Epithelial cell of proximal tubule (primary cell): ENCODE measurements around the gene MEF2C. TPM values are rescaled to one million over a fixed set of nuclear protein-coding genes. Genes with fewer than 3 reads are reported as not detected.
"Not testable (repeated sequence)": the region's sequence is repeated elsewhere in the genome, so short reads cannot be mapped to it uniquely, and the experiment has no call there.

Experiments used
- DNase-seq: peaks from one replicate; pipeline ENCODE4 v3.0.0-alpha.2; 2011; ENCODE audit warnings: low read depth
- H3K4me3 ChIP-seq: 2 replicates; pipeline ENCODE4 v1.5.1; 2011; ENCODE audit warnings: low read depth, mild to moderate bottlenecking, low read length
- CTCF ChIP-seq: conservative IDR thresholded peaks from 2 replicates; pipeline ENCODE4 v1.5.1; 2012; ENCODE audit warnings: low read depth, mild to moderate bottlenecking, low read length
- total RNA-seq: library from RNA; depleted of rRNA; stranded (reverse); fragments of >200 nt; gene quantifications from 2 replicates; pipeline ENCODE4 v1.2.3, GENCODE V29; 2015

The MEF2C gene
- total RNA-seq, 1 donor from 2014 or later, result 6.3 TPM

- DNase-seq, result no peak
- no peak for TF ChIP-seq CTCF
- no peak overlapping the region for H3K4me3 ChIP-seq
These were observed 41.3 kb upstream of the MEF2C start for GRCh38 chr5:88924330-88924657.

- H3K4me3 ChIP-seq, result no peak overlapping the region
- DNase-seq, result no peak
- TF ChIP-seq CTCF, result no peak
These were observed 40.8 kb upstream of the MEF2C start for GRCh38 chr5:88923623-88924329.

- H3K4me3 ChIP-seq, DNase-seq: not testable (repeated sequence)
These were observed 29.8 kb upstream of the MEF2C start for GRCh38 chr5:88912743-88913142.

- H3K4me3 ChIP-seq, DNase-seq: not testable (repeated sequence)
These were observed 28.1 kb upstream of the MEF2C start for GRCh38 chr5:88911059-88911572.

- not testable (repeated sequence) for H3K4me3 ChIP-seq, DNase-seq
These were observed 21.5 kb upstream of the MEF2C start for GRCh38 chr5:88904478-88904877.

GRCh38 chr5:88903966-88904365 is 21.0 kb upstream of the MEF2C start:
- not testable (repeated sequence) for H3K4me3 ChIP-seq, DNase-seq

GRCh38 chr5:88901077-88901476 is 18.1 kb upstream of the MEF2C start:
- H3K4me3 ChIP-seq, DNase-seq: not testable (repeated sequence)

- no peak overlapping the region for H3K4me3 ChIP-seq
- DNase-seq, result no peak
- TF ChIP-seq CTCF, result no peak
These were observed 16.2 kb upstream of the MEF2C start for GRCh38 chr5:88899096-88899737.

GRCh38 chr5:88897748-88898147 is 14.8 kb upstream of the MEF2C start:
- no peak for DNase-seq
- no peak overlapping the region for H3K4me3 ChIP-seq
- no peak for TF ChIP-seq CTCF
